NOMO-1 treated with dmso at 0.1 percent for 144 hours (cell line): ENCODE results near the gene RPL37A.

ENCODE experiments used
- DNase-seq: peaks from one replicate; lab custom pipeline; 2025; ENCODE audit not compliant: unreplicated experiment; lab: John Stamatoyannopoulos, UW

Gene RPL37A

GRCh38 chr2:216486708-216487107, 11.9 kb upstream of the RPL37A start:
- no peak for DNase-seq

- DNase-seq: peak; percentile 55
These were observed 8.6 kb upstream of the RPL37A start for GRCh38 chr2:216490061-216490460.

- peak; percentile 44 for DNase-seq
These were observed 6.6 kb upstream of the RPL37A start for GRCh38 chr2:216491793-216492596.

- no peak for DNase-seq
These were observed 5.9 kb upstream of the RPL37A start for GRCh38 chr2:216492597-216493333.

GRCh38 chr2:216493334-216493685, 5.3 kb upstream of the RPL37A start:
- no peak for DNase-seq

GRCh38 chr2:216495656-216496055, 3.0 kb upstream of the RPL37A start:
- DNase-seq: peak; percentile 23

GRCh38 chr2:216497382-216498069, 1.1 kb upstream of the RPL37A start:
- no peak for DNase-seq

GRCh38 chr2:216498070-216498378, 620 bp upstream of the RPL37A start:
- DNase-seq: no peak

- no peak for DNase-seq
These were observed 1.1 kb downstream of the RPL37A start for GRCh38 chr2:216499641-216500218.

GRCh38 chr2:216500572-216500971, 1.9 kb downstream of the RPL37A start:
- no peak for DNase-seq

- DNase-seq: no peak
These were observed 3.2 kb downstream of the RPL37A start for GRCh38 chr2:216501854-216502253.

GRCh38 chr2:216502381-216503158, 3.9 kb downstream of the RPL37A start:
- no peak for DNase-seq

- no peak for DNase-seq
These were observed 4.5 kb downstream of the RPL37A start for GRCh38 chr2:216503159-216503629.

GRCh38 chr2:216503697-216504375, 5.2 kb downstream of the RPL37A start:
- DNase-seq: no peak

- DNase-seq: no peak
These were observed 5.7 kb downstream of the RPL37A start for GRCh38 chr2:216504376-216504762.

- DNase-seq: no peak
These were observed 6.8 kb downstream of the RPL37A start for GRCh38 chr2:216505133-216506106.

GRCh38 chr2:216507220-216508160, 8.8 kb downstream of the RPL37A start:
- no peak for DNase-seq

- no peak for DNase-seq
These were observed 9.6 kb downstream of the RPL37A start for GRCh38 chr2:216508229-216508628.
